Measurements from ENCODE around the gene GSE1. TPM values are rescaled to one million over a fixed set of nuclear protein-coding genes. Genes with fewer than 3 reads are reported as not detected.

Gene GSE1
- total RNA-seq, 4 donors from 2014 or later = 57.1 to 208 (median 90.5) TPM

DNA sequence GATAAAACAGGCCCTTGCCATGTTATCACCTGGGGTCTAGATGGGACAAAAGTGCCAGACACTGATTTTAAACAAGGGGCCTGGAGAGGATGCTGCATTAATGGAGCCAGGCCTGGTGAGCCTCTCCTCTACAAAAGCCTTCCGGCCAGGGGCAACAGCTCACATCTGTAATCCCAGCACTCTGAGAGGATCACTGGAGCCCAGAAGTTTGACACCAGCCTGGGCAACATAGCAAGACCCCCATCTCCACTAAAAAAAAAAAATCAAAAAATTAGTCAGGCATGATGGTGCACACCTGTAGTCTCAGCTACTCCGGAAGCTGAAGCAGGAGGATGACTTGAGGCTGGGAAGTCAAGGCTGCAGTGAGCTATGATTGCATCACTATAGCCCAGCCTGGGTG lies 72.1 kb downstream of the GSE1 start:
- TF ChIP-seq, protein P1, sequence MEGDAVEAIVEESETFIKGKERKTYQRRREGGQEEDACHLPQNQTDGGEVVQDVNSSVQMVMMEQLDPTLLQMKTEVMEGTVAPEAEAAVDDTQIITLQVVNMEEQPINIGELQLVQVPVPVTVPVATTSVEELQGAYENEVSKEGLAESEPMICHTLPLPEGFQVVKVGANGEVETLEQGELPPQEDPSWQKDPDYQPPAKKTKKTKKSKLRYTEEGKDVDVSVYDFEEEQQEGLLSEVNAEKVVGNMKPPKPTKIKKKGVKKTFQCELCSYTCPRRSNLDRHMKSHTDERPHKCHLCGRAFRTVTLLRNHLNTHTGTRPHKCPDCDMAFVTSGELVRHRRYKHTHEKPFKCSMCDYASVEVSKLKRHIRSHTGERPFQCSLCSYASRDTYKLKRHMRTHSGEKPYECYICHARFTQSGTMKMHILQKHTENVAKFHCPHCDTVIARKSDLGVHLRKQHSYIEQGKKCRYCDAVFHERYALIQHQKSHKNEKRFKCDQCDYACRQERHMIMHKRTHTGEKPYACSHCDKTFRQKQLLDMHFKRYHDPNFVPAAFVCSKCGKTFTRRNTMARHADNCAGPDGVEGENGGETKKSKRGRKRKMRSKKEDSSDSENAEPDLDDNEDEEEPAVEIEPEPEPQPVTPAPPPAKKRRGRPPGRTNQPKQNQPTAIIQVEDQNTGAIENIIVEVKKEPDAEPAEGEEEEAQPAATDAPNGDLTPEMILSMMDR (IDR thresholded peaks at IDR 0.05; ENCODE audit: low read depth) = no peak

DNA sequence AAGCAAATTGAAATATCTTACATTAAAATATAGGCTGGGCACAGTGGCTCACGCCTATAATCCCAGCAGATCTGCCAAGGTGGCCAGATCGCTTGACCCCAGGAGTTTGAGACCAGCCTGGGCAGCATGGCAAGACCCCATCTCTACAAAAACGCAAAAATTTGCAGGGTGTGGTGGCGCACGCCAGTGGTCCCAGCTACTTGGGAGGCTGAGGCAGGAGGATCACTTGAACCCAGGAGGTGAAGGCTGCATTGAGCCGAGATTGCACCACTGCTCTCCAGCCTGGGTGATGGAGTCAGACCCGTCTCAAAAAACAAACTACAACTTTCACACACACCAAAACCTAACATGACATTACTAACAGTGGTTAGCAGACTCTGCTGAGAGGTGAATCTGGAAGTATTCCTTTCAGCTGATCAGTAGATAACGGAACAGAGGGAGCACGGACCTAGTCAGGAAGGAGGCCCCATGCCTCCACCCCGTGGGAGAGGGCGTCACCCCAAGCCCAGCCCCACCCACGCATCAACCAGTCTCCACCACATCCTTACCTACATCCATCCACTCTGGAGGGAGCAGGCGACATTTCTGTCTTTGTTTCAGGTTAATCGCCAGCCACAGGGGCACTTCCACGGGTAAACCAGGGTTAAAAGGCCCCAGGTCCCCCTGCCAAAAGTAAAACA lies 73.9 kb downstream of the GSE1 start:
- TF ChIP-seq, protein P1 (IDR thresholded peaks at IDR 0.05; ENCODE audit: low read depth) = no peak

DNA sequence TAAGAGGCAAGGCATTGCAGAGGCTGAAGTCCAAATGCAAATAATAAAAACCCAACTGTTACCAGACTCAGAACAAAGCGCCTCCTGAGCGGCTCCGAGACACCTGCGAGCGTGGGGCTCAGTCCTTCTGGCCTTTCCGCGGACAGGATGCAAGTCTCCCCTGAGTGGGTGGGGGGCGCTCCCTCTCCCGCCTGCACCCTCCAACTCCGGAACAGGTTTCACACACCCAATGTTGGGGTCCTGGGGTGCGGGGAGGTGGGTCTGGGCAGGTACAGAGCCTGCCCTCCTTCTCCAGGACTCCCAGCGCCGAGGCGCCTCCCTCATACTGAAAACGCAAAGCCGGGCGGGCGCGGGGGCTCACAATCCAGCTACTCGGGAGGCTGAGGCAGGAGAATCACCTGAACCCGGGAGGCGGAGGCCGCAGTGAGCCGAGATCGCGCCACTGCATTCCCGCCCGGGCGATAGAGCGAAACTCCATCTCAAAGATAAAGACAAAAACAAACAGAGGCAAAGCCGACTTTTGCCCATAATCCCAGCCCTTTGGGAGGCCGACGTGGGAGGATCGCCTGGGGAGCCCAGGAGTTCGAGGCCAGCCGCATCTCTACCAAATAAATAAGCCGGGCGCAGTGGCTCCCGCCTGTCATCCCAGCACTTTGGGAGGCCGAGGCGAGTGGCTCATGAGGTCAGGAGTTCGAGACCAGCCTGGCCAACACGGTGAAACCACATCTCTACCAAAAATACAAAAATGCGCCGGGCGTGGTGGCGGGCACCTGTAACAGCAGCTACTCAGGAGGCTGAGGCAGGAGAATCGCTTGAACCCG lies 74.7 kb downstream of the GSE1 start:
- TF ChIP-seq, protein P1 (IDR thresholded peaks at IDR 0.05; ENCODE audit: low read depth) = no peak

DNA sequence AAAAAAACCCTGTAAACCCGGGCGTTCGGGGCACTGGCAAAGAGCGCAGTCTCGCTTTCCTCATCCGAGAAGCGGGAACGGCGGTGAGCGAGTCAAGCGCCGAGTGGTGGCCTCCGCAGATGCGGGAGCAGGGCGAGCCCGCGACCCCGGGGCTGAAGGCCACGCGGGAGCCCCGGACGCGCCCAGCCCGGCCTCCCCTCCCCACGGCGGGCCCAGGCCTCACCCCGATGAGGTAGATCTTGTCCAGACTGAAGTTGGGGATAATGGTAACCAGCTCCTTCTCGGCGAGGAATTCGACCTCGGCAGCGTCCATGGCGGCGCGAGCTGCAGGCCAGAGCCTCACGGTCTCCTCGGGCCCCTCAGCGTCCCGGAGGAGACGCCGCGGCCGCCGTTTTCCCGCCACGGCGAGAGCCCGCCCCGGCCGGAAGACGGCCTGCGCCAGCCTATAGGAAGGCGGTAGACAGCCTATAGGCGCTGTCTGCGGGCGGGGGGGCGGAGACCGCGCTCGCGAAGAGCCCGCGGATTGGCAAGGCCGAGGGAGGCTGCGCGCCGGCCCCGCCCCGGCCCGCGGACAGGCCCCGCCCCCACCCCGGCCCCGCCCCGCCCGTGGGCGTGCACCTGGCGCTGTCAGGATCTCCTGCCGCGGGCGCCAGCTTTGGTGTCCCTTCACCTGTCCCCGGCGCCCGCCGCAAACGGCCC lies 75.6 kb downstream of the GSE1 start, which contains the start of gene GINS2:
TSS of gene GINS2 (minus strand) at position 369 of the 699 bp plus-strand sequence. CDS start at position 313, 56 bp downstream.
- TF ChIP-seq, protein P1 (IDR thresholded peaks at IDR 0.05; ENCODE audit: low read depth) = no peak

DNA sequence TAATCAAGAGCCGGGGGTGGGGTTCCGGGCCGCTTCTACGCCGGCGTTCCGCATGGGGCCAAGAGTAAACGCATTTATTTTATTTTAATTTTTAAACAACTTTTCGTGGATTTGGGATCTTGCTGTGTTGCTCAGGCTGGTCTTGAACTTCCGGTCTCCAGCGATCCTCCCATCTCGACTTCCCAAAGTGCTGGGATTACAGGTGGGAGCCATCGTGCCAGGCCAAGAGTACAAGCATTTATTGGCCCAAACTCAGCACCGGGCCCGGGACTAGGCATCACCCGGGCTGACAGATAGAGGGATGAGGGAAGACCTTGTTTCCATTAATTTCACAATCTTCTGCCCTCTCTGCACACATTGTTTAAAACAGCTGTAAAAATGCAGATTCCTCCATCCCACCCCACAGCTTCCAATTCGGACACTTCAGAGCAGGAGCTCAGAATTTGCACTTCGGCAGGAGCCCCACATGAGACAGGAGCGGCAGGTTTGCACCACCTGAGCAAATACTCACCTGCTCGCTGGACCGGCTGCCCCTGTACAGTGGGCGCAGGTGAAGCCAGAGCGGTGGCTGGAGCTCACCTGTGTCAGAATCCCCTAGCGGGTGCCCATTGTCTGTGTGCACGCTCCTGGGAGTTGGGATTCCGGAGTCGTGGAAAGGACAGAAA lies 76.3 kb downstream of the GSE1 start:
- TF ChIP-seq, protein P1 (IDR thresholded peaks at IDR 0.05; ENCODE audit: low read depth) = no peak

DNA sequence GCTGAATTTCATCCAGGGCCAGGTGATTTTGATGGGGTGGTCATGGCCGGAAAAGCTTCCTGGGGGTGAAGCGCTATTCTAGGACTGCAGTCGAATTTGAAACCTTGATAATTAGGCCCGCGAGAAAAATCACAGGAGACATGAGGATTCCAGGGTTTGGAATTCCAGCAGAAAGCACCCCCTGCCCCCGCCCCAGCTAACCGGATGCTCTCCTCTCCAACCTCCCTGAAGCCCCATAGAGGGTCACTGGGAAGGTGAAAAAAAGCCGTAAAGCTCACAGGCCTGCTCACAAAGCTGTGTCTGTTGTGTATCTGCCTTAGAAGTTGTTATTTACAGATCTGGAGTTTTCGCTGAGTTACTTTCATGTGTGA lies 76.8 kb downstream of the GSE1 start:
- TF ChIP-seq, protein P1 (IDR thresholded peaks at IDR 0.05; ENCODE audit: low read depth) = no peak

Data from subcutaneous adipose tissue (tissue), 4 donors.